MM.1S (cell line): ENCODE data around the gene TULP4.

Experiments used
- DNase-seq: peaks from one replicate; pipeline ENCODE4 v3.0.0-alpha.2; 2015
- H2AFZ ChIP-seq: fragments of 300-600 bp; sonication (generic); 2 replicates; pipeline ENCODE4 v1.6.0; 2016; ENCODE audit warnings: antibody characterized with exemption, low read length
- H3F3A ChIP-seq: fragments of 300-600 bp; sonication (generic); 2 replicates; pipeline ENCODE4 v1.6.1; 2016; ENCODE audit warnings: mild to moderate bottlenecking, antibody characterized with exemption, low read length, moderate library complexity, mixed read lengths; ENCODE audit not compliant: insufficient read depth
- H3K27ac ChIP-seq: fragments of 300-600 bp; sonication (generic); 2 replicates; pipeline ENCODE4 v1.5.1; 2016; ENCODE audit warnings: mild to moderate bottlenecking, low read length
- H3K27me3 ChIP-seq: fragments of 300-600 bp; sonication (generic); replicated peaks from 2 replicates; pipeline ENCODE4 v1.6.0; 2016; ENCODE audit warnings: low read length; ENCODE audit not compliant: insufficient read depth
- H3K36me3 ChIP-seq: fragments of 300-600 bp; sonication (generic); replicated peaks from 2 replicates; pipeline ENCODE4 v1.6.1; 2016; ENCODE audit warnings: mild to moderate bottlenecking, low read length, mixed read lengths; ENCODE audit not compliant: insufficient read depth
- H3K4me1 ChIP-seq: fragments of 300-600 bp; sonication (generic); 2 replicates; pipeline ENCODE4 v1.6.1; 2016; ENCODE audit warnings: low read length, mixed read lengths
- H3K4me2 ChIP-seq: fragments of 300-600 bp; sonication (generic); 2 replicates; pipeline ENCODE4 v1.6.0; 2016; ENCODE audit warnings: low read depth, low read length
- H3K4me3 ChIP-seq: fragments of 300-600 bp; sonication (generic); 2 replicates; pipeline ENCODE4 v1.5.1; 2016; ENCODE audit warnings: low read length, mixed read lengths
- H3K79me2 ChIP-seq: fragments of 300-600 bp; sonication (generic); 2 replicates; pipeline ENCODE4 v1.6.1; 2016; ENCODE audit warnings: mixed run types, low read length, mixed read lengths
- H3K9ac ChIP-seq: fragments of 300-600 bp; sonication (generic); 2 replicates; pipeline ENCODE4 v1.6.1; 2016; ENCODE audit warnings: low read length, mixed read lengths
- H3K9me2 ChIP-seq: fragments of 300-600 bp; sonication (generic); replicated peaks from 2 replicates; pipeline ENCODE4 v1.6.1; 2016; ENCODE audit warnings: mild to moderate bottlenecking, low read length, mixed read lengths; ENCODE audit not compliant: insufficient read depth
- H3K9me3 ChIP-seq: fragments of 300-600 bp; sonication (generic); replicated peaks from 2 replicates; pipeline ENCODE4 v1.6.1; 2016; ENCODE audit warnings: mild to moderate bottlenecking, low read length, mixed read lengths; ENCODE audit not compliant: insufficient read depth
- H4K20me1 ChIP-seq: fragments of 300-600 bp; sonication (generic); 2 replicates; pipeline ENCODE4 v1.6.1; 2016; ENCODE audit warnings: mild to moderate bottlenecking, low read length, moderate library complexity, mixed read lengths; ENCODE audit not compliant: insufficient read depth
- CTCF ChIP-seq: fragments of 300-600 bp; sonication (generic); IDR thresholded peaks from 2 replicates; pipeline ENCODE4 v1.5.1; 2016; ENCODE audit warnings: antibody characterized with exemption, low read length, mixed read lengths
- EZH2 ChIP-seq: fragments of 300-600 bp; sonication (generic); optimal IDR thresholded peaks from 2 replicates; pipeline ENCODE3; 2017; ENCODE audit warnings: low read depth, mild to moderate bottlenecking, antibody characterized with exemption, low read length, mixed read lengths
- EZH2phosphoT487 ChIP-seq: fragments of 300-600 bp; sonication (generic); IDR thresholded peaks from 2 replicates; pipeline ENCODE4 v1.6.1; 2018; ENCODE audit warnings: antibody characterized with exemption, low read length

TULP4 gene

GRCh38 chr6:158328952-158329351 lies 16.7 kb downstream of the TULP4 start:
- no peaks in the 10 kb centered on the region for H4K20me1 ChIP-seq
- H3K4me1 ChIP-seq = 0 out of 2 replicates have a peak, but pooled peaks cover 3% of the 10 kb centered on the region
- no peaks in the 10 kb centered on the region for H3K27me3 ChIP-seq
- no peaks in the 10 kb centered on the region for H3K9me3 ChIP-seq
- H3K79me2 ChIP-seq = no peaks in the 10 kb centered on the region
- DNase-seq = no peak
- H2AFZ ChIP-seq = no peak overlapping the region
- no peak overlapping the region for H3K4me3 ChIP-seq
- no peak overlapping the region for H3K4me2 ChIP-seq
- H3K9me2 ChIP-seq = no peaks in the 10 kb centered on the region
- H3F3A ChIP-seq = no peaks in the 10 kb centered on the region
- no peaks in the 10 kb centered on the region for H3K36me3 ChIP-seq
- no peak overlapping the region for H3K9ac ChIP-seq
- no peak for TF ChIP-seq EZH2phosphoT487
- TF ChIP-seq CTCF = no peak
- no peak for TF ChIP-seq EZH2
- no peak overlapping the region for H3K27ac ChIP-seq

- Histone ChIP-seq H3K36me3 (no peaks in the 10 kb centered on the region), H3K79me2 (no peaks in the 10 kb centered on the region), H3F3A (no peaks in the 10 kb centered on the region), H4K20me1 (no peaks in the 10 kb centered on the region), H3K9ac (no peak overlapping the region), H3K9me2 (no peaks in the 10 kb centered on the region), H3K4me2 (no peak overlapping the region), H3K4me1 (0 out of 2 replicates have a peak, but pooled peaks cover 3% of the 10 kb centered on the region), H2AFZ (no peak overlapping the region), H3K4me3 (no peak overlapping the region), H3K27ac (no peak overlapping the region), H3K9me3 (no peaks in the 10 kb centered on the region), H3K27me3 (no peaks in the 10 kb centered on the region)
- no peak for DNase-seq
- TF ChIP-seq EZH2phosphoT487 (no peak), EZH2 (no peak), CTCF (no peak)
Measured at GRCh38 chr6:158329531-158329930, 17.3 kb downstream of the TULP4 start.

GRCh38 chr6:158330016-158330415 lies 17.8 kb downstream of the TULP4 start:
- Histone ChIP-seq H4K20me1 (no peaks in the 10 kb centered on the region), H3K36me3 (no peaks in the 10 kb centered on the region), H3K27ac (no peak overlapping the region), H3K27me3 (no peaks in the 10 kb centered on the region), H3K4me3 (no peak overlapping the region), H3K9me3 (no peaks in the 10 kb centered on the region), H3K9ac (no peak overlapping the region), H3K4me1 (0 out of 2 replicates have a peak, but pooled peaks cover 3% of the 10 kb centered on the region), H3F3A (no peaks in the 10 kb centered on the region), H3K79me2 (no peaks in the 10 kb centered on the region), H3K9me2 (no peaks in the 10 kb centered on the region), H2AFZ (no peak overlapping the region), H3K4me2 (no peak overlapping the region)
- no peak for DNase-seq
- TF ChIP-seq EZH2phosphoT487 (no peak), CTCF (no peak), EZH2 (no peak)
